Testis (tissue), 2 donors: Measurements from ENCODE around the gene DIP2B.

ENCODE experiments used
- CTCF ChIP-seq, 3 experiments: fragments of 450-650 bp in 2 of 3; fragments of 200-600 bp in 1 of 3; sonication (generic) in 1 of 3; IDR thresholded peaks; one replicate each; pipeline ENCODE4 v1.5.1; 2016 to 2019; ENCODE audit warnings: antibody characterized with exemption in 3 of 3, mild to moderate bottlenecking in 2 of 3, moderate library complexity in 1 of 3
- POLR2A ChIP-seq: fragments of 450-650 bp; IDR thresholded peaks from one replicate; pipeline ENCODE4 v1.6.1; 2017; ENCODE audit warnings: antibody characterized with exemption, mild to moderate bottlenecking, moderate library complexity

GRCh38 chr12:50612882-50613281 is 108.1 kb downstream of the DIP2B start:
- TF ChIP-seq CTCF (IDR thresholded peaks at IDR 0.05) (no peak), POLR2A (no peak)
